CD4-positive, alpha-beta T cell (primary cell): Measurements from ENCODE around the gene BUD13. TPM values are rescaled to one million over a fixed set of nuclear protein-coding genes. Genes with fewer than 3 reads are reported as not detected.

ENCODE experiments used
- ATAC-seq: fragments of 200-7000 bp; cut with Tn5 transposase; one replicate; pipeline ENCODE4 v1.10.0; 2022; ENCODE audit warnings: mild to moderate bottlenecking; ENCODE audit not compliant: poor library complexity
- CTCF ChIA-PET: fragments of 350-600 bp; sonication (Branson Sonifier 250); formaldehyde crosslinking; loops from one replicate; lab custom pipeline; 2021; ENCODE audit warnings: antibody characterized with exemption, inconsistent platforms; lab: Charles Lee
- POLR2A ChIA-PET: fragments of 350-600 bp; sonication (Branson Sonifier 250); formaldehyde crosslinking; loops from one replicate; lab custom pipeline; 2021; ENCODE audit warnings: antibody characterized with exemption, inconsistent platforms; lab: Charles Lee
- DNase-seq, 14 experiments: peaks; one replicate each; pipeline ENCODE4 v3.0.0-alpha.2; 2013 to 2020; ENCODE audit warnings: mixed read lengths in 2 of 14
- H3K27ac ChIP-seq, 2 donors: one replicate each; pipeline versions ENCODE4 v1.5.1 to v1.7.0; 2013; ENCODE audit warnings: low read length in 2 of 2, low read depth in 1 of 2, mild to moderate bottlenecking in 1 of 2
- H3K27me3 ChIP-seq, 2 experiments: 1 replicate in 1 of 2; 2 replicates in 1 of 2; pipeline versions ENCODE4 v1.6.1 to v1.7.0; 2013; ENCODE audit warnings: low read length in 2 of 2, control low read depth in 1 of 2, mild to moderate bottlenecking in 1 of 2, moderate library complexity in 1 of 2; ENCODE audit not compliant: insufficient read depth in 2 of 2, control insufficient read depth in 1 of 2
- H3K36me3 ChIP-seq: one replicate; pipeline ENCODE4 v1.6.1; 2013; ENCODE audit warnings: low read length, control low read depth; ENCODE audit not compliant: insufficient read depth
- H3K4me1 ChIP-seq: one replicate; pipeline ENCODE4 v1.6.1; 2013; ENCODE audit warnings: low read length, control low read depth; ENCODE audit not compliant: insufficient read depth
- H3K4me3 ChIP-seq: one replicate; pipeline ENCODE4 v1.5.1; 2013; ENCODE audit warnings: mild to moderate bottlenecking, low read length, moderate library complexity
- H3K9me3 ChIP-seq, 2 experiments: 1 replicate in 1 of 2; 2 replicates in 1 of 2; pipeline versions ENCODE4 v1.6.1 to v1.7.0; 2013; ENCODE audit warnings: low read length in 2 of 2, mild to moderate bottlenecking in 2 of 2, control low read depth in 1 of 2, moderate library complexity in 1 of 2; ENCODE audit not compliant: control insufficient read depth in 1 of 2, insufficient read depth in 1 of 2
- H3K27ac Mint-ChIP-seq: one replicate; pipeline ENCODE4 v1.8.0; 2020; ENCODE audit warnings: mixed read lengths
- H3K27me3 Mint-ChIP-seq: one replicate; pipeline ENCODE4 v1.8.0; 2021; ENCODE audit warnings: mixed read lengths
- H3K36me3 Mint-ChIP-seq: one replicate; pipeline ENCODE4 v1.8.0; 2021; ENCODE audit warnings: low read depth, mixed read lengths
- H3K4me1 Mint-ChIP-seq: one replicate; pipeline ENCODE4 v1.8.0; 2021; ENCODE audit warnings: low read depth, mixed read lengths
- H3K4me3 Mint-ChIP-seq: one replicate; pipeline ENCODE4 v1.8.0; 2020; ENCODE audit warnings: mild to moderate bottlenecking, mixed read lengths
- H3K9me3 Mint-ChIP-seq: one replicate; pipeline ENCODE4 v1.8.0; 2020; ENCODE audit warnings: mixed read lengths
- intact Hi-C, 2 experiments: fragments of 100-400 bp; cut with DNase I in 1 of 2; cut with micrococcal nuclease in 1 of 2; formaldehyde crosslinking; loops; one replicate each; pipeline versions ENCODE4 v1.15.1 to v1.9.0; 2023 to 2025; cut with DNase I, micrococcal nuclease
- total RNA-seq, 174 experiments: library from RNA in 2 of 174; stranded (reverse) in 2 of 174; gene quantifications; one replicate each; pipeline ENCODE4 v1.2.3 and lab custom pipeline; 2021 to 2026
- TF ChIP-seq, protein P1 (sequence below): fragments of 200-600 bp; IDR thresholded peaks from one replicate; pipeline ENCODE4 v1.8.0; 2022; ENCODE audit warnings: antibody characterized with exemption, mild to moderate bottlenecking

BUD13 gene
- total RNA-seq, 2 experiments from 2014 or later = 9.2 to 10.1 TPM

DNA sequence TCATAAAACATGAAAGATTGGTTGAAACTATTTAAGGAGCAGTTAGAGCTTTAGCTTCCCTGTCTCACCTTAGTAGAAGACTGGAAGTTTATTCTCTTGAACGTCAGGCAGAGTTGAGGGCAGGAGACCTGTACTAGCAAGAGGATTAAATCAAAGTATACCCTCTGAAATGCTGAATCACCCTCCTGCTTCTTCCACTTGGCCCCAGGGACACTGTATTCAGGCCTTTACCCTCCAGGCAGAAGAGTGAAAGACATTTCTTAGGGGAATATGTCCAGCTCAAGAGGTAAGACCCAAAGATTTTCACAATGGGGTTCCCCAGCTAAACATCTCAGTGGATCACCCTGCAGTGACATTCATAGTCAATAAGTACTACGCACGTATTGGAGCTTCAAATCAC, 38.4 kb upstream of the BUD13 start:
- POLR2A ChIA-PET = interaction anchor here (0.6 to 0.7 kb wide), 2 partner anchors 21 to 42 kb away, joined by 4 to 6 read pairs; no protein-coding TSS in a partner anchor

DNA sequence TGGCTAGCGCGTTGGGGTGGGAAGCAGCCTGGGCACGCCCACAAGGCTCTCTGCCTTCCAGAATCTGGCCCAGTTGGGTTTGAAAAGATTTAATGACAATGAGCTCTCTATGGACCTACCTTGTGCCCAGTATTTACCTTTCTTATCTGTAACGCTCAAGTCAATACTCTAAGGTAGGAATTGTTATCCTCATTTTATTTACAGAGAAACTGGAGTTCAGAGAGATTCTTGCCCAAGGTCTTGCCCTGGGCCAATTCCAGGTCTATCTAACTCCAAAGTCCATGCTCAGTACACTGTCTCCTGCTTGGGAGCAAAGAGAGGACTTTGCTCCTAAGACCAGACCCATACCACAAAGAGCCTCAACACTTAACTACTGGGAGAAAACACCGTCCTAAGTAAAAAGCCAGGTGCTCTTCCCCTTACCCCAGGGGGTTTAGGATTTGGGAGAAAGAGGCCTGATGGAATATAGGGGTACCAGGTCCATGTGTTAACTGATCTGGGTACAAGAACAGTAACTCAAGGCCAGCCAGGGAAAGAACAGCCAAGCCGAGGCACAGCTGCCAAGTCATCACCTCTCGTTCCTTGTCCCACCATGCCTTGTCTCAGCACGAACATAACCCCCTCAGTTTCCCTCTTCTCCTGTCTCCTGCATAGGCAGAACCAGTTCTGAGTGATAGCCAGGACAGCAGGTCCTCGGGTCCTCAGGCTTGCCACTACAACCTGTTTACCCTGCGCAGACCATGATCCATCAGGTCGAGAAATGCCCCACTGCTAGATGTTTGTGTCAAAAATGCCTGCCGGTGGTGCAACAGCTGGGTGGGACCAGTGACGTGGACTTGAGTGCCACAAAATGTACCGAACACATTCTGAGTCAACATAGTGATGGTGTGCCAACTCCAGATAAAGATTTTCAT, 35.7 kb upstream of the BUD13 start:
- ATAC-seq (no peak), DNase-seq (no peak)
- Mint-ChIP-seq H3K9me3 (no peaks in the 10 kb centered on the region), H3K4me3 (no peak overlapping the region), H3K27me3 (peaks cover 6% of the 10 kb centered on the region), H3K4me1 (no peaks in the 10 kb centered on the region), H3K36me3 (no peaks in the 10 kb centered on the region), H3K27ac (no peak overlapping the region)
- TF ChIP-seq, protein P1, sequence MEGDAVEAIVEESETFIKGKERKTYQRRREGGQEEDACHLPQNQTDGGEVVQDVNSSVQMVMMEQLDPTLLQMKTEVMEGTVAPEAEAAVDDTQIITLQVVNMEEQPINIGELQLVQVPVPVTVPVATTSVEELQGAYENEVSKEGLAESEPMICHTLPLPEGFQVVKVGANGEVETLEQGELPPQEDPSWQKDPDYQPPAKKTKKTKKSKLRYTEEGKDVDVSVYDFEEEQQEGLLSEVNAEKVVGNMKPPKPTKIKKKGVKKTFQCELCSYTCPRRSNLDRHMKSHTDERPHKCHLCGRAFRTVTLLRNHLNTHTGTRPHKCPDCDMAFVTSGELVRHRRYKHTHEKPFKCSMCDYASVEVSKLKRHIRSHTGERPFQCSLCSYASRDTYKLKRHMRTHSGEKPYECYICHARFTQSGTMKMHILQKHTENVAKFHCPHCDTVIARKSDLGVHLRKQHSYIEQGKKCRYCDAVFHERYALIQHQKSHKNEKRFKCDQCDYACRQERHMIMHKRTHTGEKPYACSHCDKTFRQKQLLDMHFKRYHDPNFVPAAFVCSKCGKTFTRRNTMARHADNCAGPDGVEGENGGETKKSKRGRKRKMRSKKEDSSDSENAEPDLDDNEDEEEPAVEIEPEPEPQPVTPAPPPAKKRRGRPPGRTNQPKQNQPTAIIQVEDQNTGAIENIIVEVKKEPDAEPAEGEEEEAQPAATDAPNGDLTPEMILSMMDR = no peak
- CTCF ChIA-PET = no interaction called here
- H3K27me3 ChIP-seq = no peaks in the 10 kb centered on the region
- H3K27ac ChIP-seq = no peak overlapping the region
- intact Hi-C loops = no loop called here
- no peak overlapping the region for H3K4me3 ChIP-seq
- no peaks in the 10 kb centered on the region for H3K36me3 ChIP-seq
- POLR2A ChIA-PET = no interaction called here
- H3K4me1 ChIP-seq = no peaks in the 10 kb centered on the region
- H3K9me3 ChIP-seq = no peaks in the 10 kb centered on the region

More for the DNA sequence above, 38.4 kb upstream of the BUD13 start:
- DNase-seq (no peak), ATAC-seq (no peak)
- CTCF ChIA-PET = no interaction called here
- Mint-ChIP-seq H3K4me3 (no peak overlapping the region), H3K27me3 (peaks cover 6% of the 10 kb centered on the region), H3K36me3 (no peaks in the 10 kb centered on the region), H3K9me3 (no peaks in the 10 kb centered on the region), H3K4me1 (no peaks in the 10 kb centered on the region), H3K27ac (no peak overlapping the region)
- Histone ChIP-seq H3K27me3 (no peaks in the 10 kb centered on the region), H3K4me3 (no peak overlapping the region), H3K4me1 (no peaks in the 10 kb centered on the region), H3K27ac (no peak overlapping the region), H3K9me3 (no peaks in the 10 kb centered on the region), H3K36me3 (no peaks in the 10 kb centered on the region)
- TF ChIP-seq, protein P1 = no peak
- intact Hi-C loops = no loop called here

DNA sequence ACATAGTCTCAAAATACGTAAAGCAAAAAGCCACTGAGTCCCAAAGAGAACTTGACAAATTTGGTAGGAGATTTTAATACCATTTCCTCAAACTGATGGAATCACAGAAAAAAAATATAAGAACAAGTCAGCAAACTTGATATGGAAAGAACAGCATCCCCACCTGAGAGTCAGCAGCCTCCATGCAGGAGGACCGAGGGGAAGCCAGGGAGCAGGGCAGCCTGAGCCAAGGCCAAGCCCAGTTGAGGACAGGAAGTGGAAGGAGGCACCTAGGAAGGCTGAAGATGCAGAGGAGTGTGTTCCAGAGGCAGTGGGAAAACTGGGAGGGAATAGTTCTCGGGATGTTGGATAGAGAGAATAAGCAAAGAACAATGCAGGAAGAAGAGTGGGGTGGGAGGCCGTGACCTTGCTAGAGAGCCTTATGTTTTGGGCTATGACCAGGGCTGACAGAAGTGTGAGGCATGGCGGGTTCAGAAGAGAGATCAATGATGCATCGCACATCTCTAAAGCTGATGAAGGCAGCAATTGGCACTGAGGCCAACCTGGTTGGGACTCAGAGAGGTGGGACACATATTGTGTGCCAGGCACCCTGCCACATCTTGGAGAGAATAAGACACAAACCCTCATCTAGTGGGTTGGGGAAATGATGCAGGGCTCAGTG, 34.9 kb upstream of the BUD13 start:
- Mint-ChIP-seq H3K27ac (no peak overlapping the region), H3K4me1 (no peaks in the 10 kb centered on the region), H3K27me3 (peaks cover 8% of the 10 kb centered on the region), H3K9me3 (no peaks in the 10 kb centered on the region), H3K36me3 (no peaks in the 10 kb centered on the region), H3K4me3 (no peak overlapping the region)
- ChIA-PET CTCF (no interaction called here), POLR2A (no interaction called here)
- no peaks in the 10 kb centered on the region for H3K27me3 ChIP-seq
- no peak overlapping the region for H3K4me3 ChIP-seq
- DNase-seq (no peak), ATAC-seq (no peak)
- no peaks in the 10 kb centered on the region for H3K9me3 ChIP-seq
- TF ChIP-seq, protein P1 = no peak
- intact Hi-C loops = no loop called here
- H3K27ac ChIP-seq = no peak overlapping the region
- no peaks in the 10 kb centered on the region for H3K4me1 ChIP-seq
- H3K36me3 ChIP-seq = no peaks in the 10 kb centered on the region
